ENCODE data around the gene LIX1.

GRCh38 chr5:97088774-97089148 lies 53.6 kb downstream of the LIX1 start:
- no peak for TF ChIP-seq CTCF (IDR thresholded peaks at IDR 0.05)
- TF ChIP-seq EP300 (IDR thresholded peaks at IDR 0.05) = no peak
- no peak for TF ChIP-seq RAD21 (conservative IDR thresholded peaks at IDR 0.05 in 1 of 2, IDR thresholded peaks at IDR 0.05 in 1 of 2)
- no peak for TF ChIP-seq CHD2 (IDR thresholded peaks at IDR 0.05; ENCODE audit: low read length, partially characterized antibody)
- no peak for TF ChIP-seq POLR2A (IDR thresholded peaks at IDR 0.05; ENCODE audit: low read length)
- no peak for TF ChIP-seq RNF2 (IDR thresholded peaks at IDR 0.05; ENCODE audit: borderline replicate concordance, low read depth)
- no peak for TF ChIP-seq MAZ (IDR thresholded peaks at IDR 0.05; ENCODE audit: borderline replicate concordance, low read depth, low read length)
- no peak for TF ChIP-seq E2F6 (IDR thresholded peaks at IDR 0.05; ENCODE audit: borderline replicate concordance, low read depth)
- TF ChIP-seq ZNF302 (CRISPR knock-in tag; IDR thresholded peaks at IDR 0.05) = no peak
- TF ChIP-seq MYC (IDR thresholded peaks at IDR 0.05; ENCODE audit: borderline replicate concordance, low read length) = no peak
- TF ChIP-seq HMGXB4 (CRISPR knock-in tag; IDR thresholded peaks at IDR 0.05; ENCODE audit: borderline replicate concordance) = no peak
